B cell (primary cell): ENCODE results near the gene MAD1L1. TPM values are rescaled to one million over a fixed set of nuclear protein-coding genes. Genes with fewer than 3 reads are reported as not detected.

ENCODE experiments used
- ATAC-seq: fragments of 200-7000 bp; cut with Tn5 transposase; one replicate; pipeline ENCODE4 v1.10.0; 2021; ENCODE audit warnings: low read depth, mild to moderate bottlenecking, moderate number of reproducible peaks, moderate library complexity
- CTCF ChIA-PET: fragments of 350-600 bp; sonication (Branson Sonifier 250); formaldehyde crosslinking; loops from one replicate; lab custom pipeline; 2021; ENCODE audit warnings: antibody characterized with exemption, inconsistent platforms; lab: Charles Lee
- POLR2A ChIA-PET: fragments of 350-600 bp; sonication (Branson Sonifier 250); formaldehyde crosslinking; loops from one replicate; lab custom pipeline; 2021; ENCODE audit warnings: antibody characterized with exemption; lab: Charles Lee
- DNase-seq: peaks from one replicate; pipeline ENCODE4 v3.0.0; 2013
- H2AFZ ChIP-seq: 2 replicates; pipeline ENCODE4 v1.6.1; 2012; ENCODE audit warnings: mild to moderate bottlenecking, low read depth, low read length; ENCODE audit not compliant: insufficient read depth, poor library complexity, severe bottlenecking
- H3K27ac ChIP-seq, 2 donors: 1 replicate in 1 of 2; 2 replicates in 1 of 2; pipeline ENCODE4 v1.5.1; 2012 to 2013; ENCODE audit warnings: low read length in 2 of 2, mild to moderate bottlenecking in 2 of 2, moderate library complexity in 1 of 2
- H3K27me3 ChIP-seq, 4 experiments: fragments of 200-600 bp in 1 of 4; sonication (generic) in 1 of 4; replicated peaks in 1 of 4; 1 replicate in 2 of 4; 2 replicates in 2 of 4; pipeline versions ENCODE4 v1.6.1 to v1.7.0; 2013 to 2016; ENCODE audit warnings: low read length in 3 of 4, mild to moderate bottlenecking in 2 of 4, mixed read lengths in 1 of 4, moderate library complexity in 1 of 4; ENCODE audit not compliant: insufficient read depth in 4 of 4, control insufficient read depth in 3 of 4; ENCODE audit errors: control extremely low read depth in 1 of 4
- H3K36me3 ChIP-seq, 2 experiments: replicated peaks in 1 of 2; 1 replicate in 1 of 2; 2 replicates in 1 of 2; pipeline versions ENCODE4 v1.6.1 to v1.7.1; 2013; ENCODE audit warnings: low read length in 1 of 2; ENCODE audit not compliant: insufficient read depth in 2 of 2, control insufficient read depth in 1 of 2; ENCODE audit errors: control extremely low read depth in 1 of 2, extremely low read depth in 1 of 2
- H3K4me1 ChIP-seq, 2 donors: fragments of 200-600 bp in 1 of 2; sonication (generic) in 1 of 2; 1 replicate in 1 of 2; 2 replicates in 1 of 2; pipeline versions ENCODE4 v1.5.1 to v1.6.1; 2013 to 2017; ENCODE audit warnings: low read length in 2 of 2; ENCODE audit not compliant: control insufficient read depth in 2 of 2, insufficient read depth in 2 of 2
- H3K4me2 ChIP-seq: replicated peaks from 2 replicates; pipeline ENCODE3; 2012; ENCODE audit warnings: mild to moderate bottlenecking, low read depth, low read length; ENCODE audit not compliant: poor library complexity, severe bottlenecking
- H3K4me3 ChIP-seq, 5 experiments: fragments of 200-600 bp in 1 of 5; sonication (generic) in 1 of 5; 1 replicate in 3 of 5; 2 replicates in 2 of 5; pipeline versions ENCODE4 v1.5.1 to v1.7.0; 2011 to 2016; ENCODE audit warnings: low read length in 4 of 5, mild to moderate bottlenecking in 4 of 5, low read depth in 2 of 5, control low read depth in 1 of 5, moderate library complexity in 1 of 5; ENCODE audit not compliant: insufficient read depth in 1 of 5; ENCODE audit errors: control extremely low read depth in 1 of 5, extremely low read depth in 1 of 5
- H3K79me2 ChIP-seq: fragments of 200-600 bp; sonication (generic); one replicate; pipeline ENCODE4 v1.6.0; 2016; ENCODE audit warnings: low read length; ENCODE audit not compliant: control insufficient read depth, insufficient read depth
- H3K9ac ChIP-seq: fragments of 200-600 bp; sonication (generic); 2 replicates; pipeline ENCODE4 v1.6.1; 2017; ENCODE audit warnings: mild to moderate bottlenecking, low read length, moderate library complexity
- H3K9me3 ChIP-seq, 3 donors: one replicate each; pipeline versions ENCODE4 v1.6.1 to v1.7.1; 2013; ENCODE audit warnings: low read length in 2 of 3; ENCODE audit not compliant: control insufficient read depth in 2 of 3, insufficient read depth in 1 of 3; ENCODE audit errors: control extremely low read depth in 1 of 3
- H4K20me1 ChIP-seq: 2 replicates; pipeline ENCODE4 v1.6.0; 2012; ENCODE audit warnings: mild to moderate bottlenecking, low read length; ENCODE audit not compliant: insufficient read depth, control insufficient read depth, poor library complexity, severe bottlenecking
- H3K27ac Mint-ChIP-seq: one replicate; pipeline ENCODE4 v1.8.0; 2021; ENCODE audit warnings: mixed read lengths
- H3K27me3 Mint-ChIP-seq: one replicate; pipeline ENCODE4 v1.8.0; 2021; ENCODE audit warnings: mixed read lengths
- H3K4me1 Mint-ChIP-seq: one replicate; pipeline ENCODE4 v1.8.0; 2021; ENCODE audit warnings: mixed read lengths
- H3K4me3 Mint-ChIP-seq: one replicate; pipeline ENCODE4 v1.8.0; 2021; ENCODE audit warnings: mixed read lengths
- H3K9me3 Mint-ChIP-seq: one replicate; pipeline ENCODE4 v1.8.0; 2022; ENCODE audit warnings: mixed read lengths; ENCODE audit not compliant: insufficient read depth
- EZH2 ChIP-seq: IDR thresholded peaks from 2 replicates; pipeline ENCODE4 v1.6.1; 2012; ENCODE audit warnings: borderline replicate concordance, low read depth, mild to moderate bottlenecking, moderate library complexity, low read length; ENCODE audit not compliant: insufficient read depth, poor library complexity, severe bottlenecking
- WGBS: methylation state at CpG from one replicate; pipeline ENCODE4 v1.1.5; 2013; ENCODE audit warnings: missing lambda C conversion rate; ENCODE audit not compliant: insufficient coverage; 5-methylcytosine and 5-hydroxymethylcytosine counted together
- intact Hi-C: fragments of 100-400 bp; cut with micrococcal nuclease; formaldehyde crosslinking; loops from one replicate; pipeline ENCODE4 v1.10.0; 2022
- polyA plus RNA-seq: library from polyadenylated mRNA; depleted of rRNA; stranded (reverse); fragments of >200 nt; gene quantifications from 2 replicates; pipeline ENCODE4 v1.2.3, GENCODE V29; 2012
- total RNA-seq, 2 donors: library from RNA; stranded (reverse); fragments of 120-200 nt in 1 of 2; gene quantifications; 1 replicate in 1 of 2; 2 replicates in 1 of 2; pipeline versions ENCODE4 v1.2.3 to v1.2.4, GENCODE V29; 2013 to 2022
- TF ChIP-seq, protein P1 (sequence below): fragments of 200-600 bp; IDR thresholded peaks from one replicate; pipeline ENCODE4 v1.8.0; 2022; ENCODE audit warnings: antibody characterized with exemption, mild to moderate bottlenecking

The MAD1L1 gene
- total and polyA plus RNA-seq, 2 donors (not counting 1 experiment from before 2014, with no cell fraction given) = 86.7 to 110 TPM

- DNase-seq = no peak
- no peaks in the 10 kb centered on the region for H4K20me1 ChIP-seq
- H3K27me3 ChIP-seq = peaks cover 0 to 9% (median 3%) of the 10 kb centered on the region in 4 experiments
- no peaks in the 10 kb centered on the region for H3K79me2 ChIP-seq
- Mint-ChIP-seq H3K4me3 (no peak overlapping the region), H3K9me3 (peaks cover 15% of the 10 kb centered on the region), H3K27me3 (peaks cover 27% of the 10 kb centered on the region), H3K4me1 (no peaks in the 10 kb centered on the region), H3K27ac (no peak overlapping the region)
- no peak for ATAC-seq
- ChIA-PET CTCF (no interaction called here), POLR2A (no interaction called here)
- H3K36me3 ChIP-seq = no peaks in the 10 kb centered on the region
- H3K4me2 ChIP-seq = no peak overlapping the region
- H2AFZ ChIP-seq = no peak overlapping the region
- no peak overlapping the region for H3K27ac ChIP-seq
- no peak overlapping the region for H3K4me3 ChIP-seq
- no CpG with 5 or more reads among the region's 3 CpGs for WGBS
- no peak overlapping the region for H3K9ac ChIP-seq
- intact Hi-C loops = no loop called here
- TF ChIP-seq, protein P1, sequence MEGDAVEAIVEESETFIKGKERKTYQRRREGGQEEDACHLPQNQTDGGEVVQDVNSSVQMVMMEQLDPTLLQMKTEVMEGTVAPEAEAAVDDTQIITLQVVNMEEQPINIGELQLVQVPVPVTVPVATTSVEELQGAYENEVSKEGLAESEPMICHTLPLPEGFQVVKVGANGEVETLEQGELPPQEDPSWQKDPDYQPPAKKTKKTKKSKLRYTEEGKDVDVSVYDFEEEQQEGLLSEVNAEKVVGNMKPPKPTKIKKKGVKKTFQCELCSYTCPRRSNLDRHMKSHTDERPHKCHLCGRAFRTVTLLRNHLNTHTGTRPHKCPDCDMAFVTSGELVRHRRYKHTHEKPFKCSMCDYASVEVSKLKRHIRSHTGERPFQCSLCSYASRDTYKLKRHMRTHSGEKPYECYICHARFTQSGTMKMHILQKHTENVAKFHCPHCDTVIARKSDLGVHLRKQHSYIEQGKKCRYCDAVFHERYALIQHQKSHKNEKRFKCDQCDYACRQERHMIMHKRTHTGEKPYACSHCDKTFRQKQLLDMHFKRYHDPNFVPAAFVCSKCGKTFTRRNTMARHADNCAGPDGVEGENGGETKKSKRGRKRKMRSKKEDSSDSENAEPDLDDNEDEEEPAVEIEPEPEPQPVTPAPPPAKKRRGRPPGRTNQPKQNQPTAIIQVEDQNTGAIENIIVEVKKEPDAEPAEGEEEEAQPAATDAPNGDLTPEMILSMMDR = no peak
- TF ChIP-seq EZH2 = no peak
- no peaks in the 10 kb centered on the region for H3K4me1 ChIP-seq
- H3K9me3 ChIP-seq = peaks cover 0 to 24% (median 17%) of the 10 kb centered on the region in 3 donors
Measured at GRCh38 chr7:1798191-1798590, 434.6 kb downstream of the MAD1L1 start.

DNA sequence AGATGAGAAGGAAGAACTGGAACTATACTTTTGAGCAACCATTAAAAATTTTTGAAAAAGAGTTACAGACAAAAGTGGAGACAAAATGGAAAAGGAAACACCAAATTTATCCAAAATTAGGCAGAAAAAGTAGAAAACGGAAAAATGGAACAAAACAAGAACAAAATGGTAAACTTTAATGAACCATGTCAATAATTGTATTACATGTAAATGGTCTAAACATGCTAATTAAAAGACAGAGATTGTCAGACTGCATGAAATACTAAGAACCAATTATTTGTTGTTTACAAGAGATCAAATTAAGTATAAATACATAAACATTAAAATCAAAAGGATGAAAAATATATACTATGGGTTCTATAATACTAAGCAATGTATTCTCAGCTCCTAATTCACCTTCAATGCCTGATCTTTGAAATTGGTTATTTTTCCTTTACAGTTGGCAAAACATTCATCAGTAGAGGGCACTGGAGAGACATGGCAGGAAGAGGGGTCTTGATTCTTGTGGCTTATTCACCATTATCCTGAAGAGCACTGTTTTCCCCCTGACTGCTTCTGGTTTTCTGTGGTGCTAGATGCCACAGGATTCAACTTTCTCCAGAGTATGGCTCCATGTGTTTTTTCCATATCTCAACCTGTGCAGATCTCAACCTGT, 437.7 kb downstream of the MAD1L1 start:
- no CpG with 5 or more reads among the region's 1 CpG for WGBS

More for the DNA sequence above, 437.7 kb downstream of the MAD1L1 start:
- POLR2A ChIA-PET = no interaction called here
- no peaks in the 10 kb centered on the region for H3K4me1 ChIP-seq
- H3K27me3 ChIP-seq = peaks cover 0 to 9% (median 3%) of the 10 kb centered on the region in 4 experiments
- intact Hi-C loops = no loop called here
- no peak overlapping the region for H3K27ac Mint-ChIP-seq
- no peaks in the 10 kb centered on the region for H3K79me2 ChIP-seq
- H3K4me2 ChIP-seq = no peak overlapping the region
- no peaks in the 10 kb centered on the region for H3K36me3 ChIP-seq
- no peak overlapping the region for H3K4me3 Mint-ChIP-seq
- no peak overlapping the region for H3K27ac ChIP-seq
- ATAC-seq (no peak), DNase-seq (no peak)
- peaks cover 15% of the 10 kb centered on the region for H3K9me3 Mint-ChIP-seq
- H3K27me3 Mint-ChIP-seq = peaks cover 31% of the 10 kb centered on the region
- no peak overlapping the region for H3K4me3 ChIP-seq
- peaks cover 0 to 24% (median 19%) of the 10 kb centered on the region in 3 donors for H3K9me3 ChIP-seq
- H3K9ac ChIP-seq = no peak overlapping the region
- H4K20me1 ChIP-seq = no peaks in the 10 kb centered on the region
- CTCF ChIA-PET = no interaction called here
- H3K4me1 Mint-ChIP-seq = no peaks in the 10 kb centered on the region
- no peak for TF ChIP-seq EZH2
- TF ChIP-seq, protein P1 = no peak
- H2AFZ ChIP-seq = no peak overlapping the region
